HG03097 (cell line): ENCODE results near the gene CXCL10.
"Not testable (repeated sequence)": the region's sequence is repeated elsewhere in the genome, so short reads cannot be mapped to it uniquely, and the experiment has no call there.

Experiments used
- ATAC-seq: cut with Tn5 transposase; IDR thresholded peaks from one replicate; pipeline ENCODE4 v1.9.1; 2021; ENCODE audit not compliant: unreplicated experiment, low FRiP score

CXCL10 gene

GRCh38 chr4:76029300-76029699 is 6.0 kb upstream of the CXCL10 start:
- ATAC-seq = no peak

DNA sequence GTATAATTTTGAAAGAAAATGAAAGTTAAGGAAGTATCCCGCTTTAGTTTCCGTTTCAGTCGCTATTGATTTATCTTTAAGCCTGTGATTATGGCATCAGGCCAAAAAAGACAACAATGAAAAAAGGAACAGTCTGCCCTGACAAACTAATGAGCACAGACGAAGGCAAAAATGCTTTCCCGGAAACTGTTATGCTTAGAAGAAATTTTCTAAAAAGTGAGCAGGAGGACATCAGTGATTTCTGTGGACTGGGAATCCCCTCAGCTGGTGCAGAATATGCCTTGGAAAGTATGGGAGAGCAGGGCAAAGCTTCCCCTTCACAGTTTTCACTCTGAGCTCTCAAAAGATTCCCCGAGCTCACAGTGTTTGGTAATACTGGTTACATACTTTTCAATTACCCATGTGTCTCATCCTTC is 5.1 kb upstream of the CXCL10 start:
- ATAC-seq = no peak

- ATAC-seq = no peak
Measured at GRCh38 chr4:76024065-76024464, 768 bp upstream of the CXCL10 start.

DNA sequence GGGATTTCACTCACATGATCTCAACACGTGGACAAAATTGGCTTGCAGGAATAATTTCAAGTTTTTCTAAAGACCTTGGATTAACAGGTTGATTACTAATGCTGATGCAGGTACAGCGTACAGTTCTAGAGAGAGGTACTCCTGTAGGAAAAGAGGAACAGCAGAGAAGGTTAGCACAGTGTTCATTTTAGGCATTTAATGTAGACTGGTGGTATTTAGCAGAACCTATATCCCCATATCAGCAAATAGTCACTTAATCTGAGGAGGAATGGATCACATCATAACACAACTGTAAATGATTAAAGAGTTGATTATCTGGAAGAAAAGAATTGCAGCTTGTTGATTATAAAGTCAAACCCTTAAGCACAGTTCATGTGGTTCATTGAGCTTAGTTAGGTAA is 620 bp downstream of the CXCL10 start:
- no peak for ATAC-seq

DNA sequence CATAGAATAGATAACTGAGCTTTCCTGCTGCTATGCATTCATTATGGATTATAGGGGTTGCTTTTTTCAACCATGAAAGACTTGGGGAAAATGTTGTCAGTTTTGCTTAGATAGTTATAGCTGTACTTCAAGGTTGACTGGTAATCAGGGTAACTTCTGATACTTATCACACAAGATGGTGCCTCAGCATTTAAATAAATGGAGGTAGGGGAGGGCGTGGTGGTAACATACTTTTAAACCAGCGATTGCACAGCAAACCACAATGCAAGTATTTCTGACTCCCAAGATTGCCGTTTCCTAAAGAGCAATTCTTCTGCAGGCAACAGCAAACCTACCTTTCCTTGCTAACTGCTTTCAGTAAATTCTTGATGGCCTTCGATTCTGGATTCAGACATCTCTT is 1.3 kb downstream of the CXCL10 start:
- ATAC-seq = no peak

GRCh38 chr4:76017056-76017686 is 6.1 kb downstream of the CXCL10 start:
- ATAC-seq = no peak

- ATAC-seq = no peak
Measured at GRCh38 chr4:76016393-76016792, 6.9 kb downstream of the CXCL10 start.

- ATAC-seq = no peak
Measured at GRCh38 chr4:76013540-76013939, 9.8 kb downstream of the CXCL10 start.

GRCh38 chr4:76012388-76012801 is 10.9 kb downstream of the CXCL10 start:
- ATAC-seq = no peak

DNA sequence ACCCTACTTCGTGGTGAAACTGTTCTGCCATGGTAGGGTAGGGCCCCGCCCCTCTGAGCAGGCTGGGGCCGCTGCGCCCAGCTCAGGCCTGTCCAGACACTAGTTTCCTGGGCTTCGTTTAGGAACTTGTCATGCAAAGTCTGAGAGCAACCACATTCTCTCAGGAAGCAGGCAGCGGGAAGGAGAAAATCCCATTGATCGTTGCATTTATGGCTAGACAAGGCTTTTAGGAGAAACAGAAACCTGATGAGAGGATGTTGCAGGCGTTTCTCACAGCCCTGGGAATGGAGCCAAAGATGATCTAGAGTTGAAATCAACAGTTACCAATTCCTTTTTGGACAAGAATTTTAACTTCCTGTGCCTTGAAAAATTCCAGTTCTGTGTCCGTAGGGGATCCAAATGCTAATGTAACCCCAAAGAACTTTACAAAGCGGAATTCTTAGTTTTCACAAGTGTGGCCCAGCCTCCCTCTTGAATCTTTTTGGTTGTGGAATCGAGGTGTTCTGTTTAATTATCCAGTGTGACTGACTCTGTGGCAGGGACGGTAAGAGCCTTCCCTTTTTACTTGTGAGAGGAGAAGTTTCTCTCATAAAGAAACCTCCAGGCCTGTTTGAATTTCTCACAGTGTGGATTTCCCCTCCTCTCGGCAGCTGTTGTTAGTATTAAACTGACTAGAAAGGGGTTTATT is 11.5 kb downstream of the CXCL10 start:
- peak; percentile 52 for ATAC-seq

DNA sequence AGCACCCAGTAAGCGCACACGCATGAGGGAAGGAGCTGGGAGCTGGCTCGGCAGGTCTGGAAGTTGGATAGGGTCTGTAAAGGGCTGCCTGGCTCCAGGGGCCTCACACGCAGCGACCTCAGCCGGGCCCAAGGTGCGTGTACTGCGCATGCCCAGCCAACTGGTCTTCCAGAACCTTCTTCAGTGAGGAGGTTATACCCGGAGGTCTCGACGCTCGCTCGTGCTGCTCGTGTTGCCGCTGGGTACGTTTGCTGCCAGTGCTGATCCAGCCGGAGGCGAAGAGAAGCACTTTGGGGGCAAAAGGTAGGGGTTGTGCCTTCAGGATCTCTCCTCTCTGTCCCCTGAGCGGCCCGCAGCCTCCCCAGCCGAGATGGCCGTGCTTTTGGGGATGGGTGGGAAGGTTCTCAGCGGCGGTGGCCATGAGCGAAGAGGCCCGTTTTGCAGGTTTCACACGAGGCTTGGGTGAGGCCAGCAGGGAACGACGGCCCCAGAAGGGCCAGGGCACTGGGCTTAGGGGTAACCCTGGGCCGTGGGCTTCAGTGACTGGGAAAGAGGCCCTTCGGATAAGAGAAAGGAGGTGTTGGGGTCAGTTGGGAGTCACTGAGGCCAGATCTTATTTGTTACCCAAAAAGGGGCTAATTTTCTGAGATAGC is 12.2 kb downstream of the CXCL10 start:
- no peak for ATAC-seq

GRCh38 chr4:76010576-76010975 is 12.7 kb downstream of the CXCL10 start:
- ATAC-seq = no peak

- ATAC-seq = no peak
Measured at GRCh38 chr4:76009311-76009710, 14.0 kb downstream of the CXCL10 start.

DNA sequence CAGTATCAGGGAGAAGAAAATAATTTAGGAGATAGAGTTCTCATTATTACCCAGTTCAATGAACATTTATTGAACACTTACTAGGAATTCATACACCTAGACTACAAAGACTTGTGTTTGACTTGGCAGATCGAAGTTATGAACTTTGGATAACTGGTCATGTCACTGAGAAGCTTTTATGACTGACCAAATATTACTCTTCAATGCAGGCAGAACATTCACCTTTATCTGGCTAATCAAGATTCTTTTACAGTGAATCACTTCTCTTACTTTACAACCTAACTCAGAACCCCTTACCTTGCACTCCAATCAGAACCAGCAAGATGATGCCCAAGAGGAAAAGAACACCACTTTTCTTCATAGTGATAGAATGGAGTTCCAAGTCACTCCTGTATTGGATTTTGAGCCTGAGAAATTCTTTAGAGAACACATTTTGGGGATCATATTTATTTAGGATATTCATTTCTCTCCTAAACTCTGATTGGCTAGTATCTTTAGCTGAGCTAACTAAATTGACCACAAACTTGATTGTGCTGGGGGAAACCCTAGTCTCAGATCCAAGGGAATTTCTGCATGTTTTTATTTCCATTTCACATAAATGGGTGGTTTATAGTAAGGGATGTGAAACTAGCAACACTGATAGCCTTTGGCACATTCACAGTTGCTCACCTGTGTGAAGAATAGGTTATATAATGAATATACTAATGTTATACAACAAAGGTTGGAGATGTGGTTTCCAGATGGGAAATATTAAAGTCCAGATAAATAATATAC is 16.0 kb downstream of the CXCL10 start, which contains the start of gene CXCL9:
Gene CXCL9, minus strand, starts transcription at position 421 of the 774 bp plus-strand sequence. Its CDS starts 60 bp downstream, at position 361.
- ATAC-seq = no peak

GRCh38 chr4:76003620-76004019 is 19.7 kb downstream of the CXCL10 start:
- no peak for ATAC-seq

- no peak for ATAC-seq
Measured at GRCh38 chr4:76003035-76003434, 20.3 kb downstream of the CXCL10 start.

DNA sequence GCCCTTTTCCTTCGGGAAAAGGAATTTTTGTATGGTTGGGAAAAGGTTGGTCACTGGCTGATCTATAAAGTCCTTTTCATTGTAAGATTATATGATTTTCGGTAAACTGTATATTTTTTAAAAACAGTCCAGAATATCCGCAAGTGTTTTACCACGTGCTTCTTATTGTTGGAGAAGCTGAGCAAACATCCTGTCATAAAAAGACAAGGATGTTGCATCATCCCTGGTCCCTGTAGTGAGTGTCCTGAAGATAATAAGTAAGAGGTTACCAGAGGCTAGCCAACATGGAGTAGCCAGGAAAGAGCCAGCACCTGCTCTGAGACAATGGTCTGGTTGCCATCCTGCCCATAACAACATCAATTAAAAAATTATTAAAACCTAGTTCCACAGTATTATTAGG is 21.1 kb downstream of the CXCL10 start:
- no peak for ATAC-seq

DNA sequence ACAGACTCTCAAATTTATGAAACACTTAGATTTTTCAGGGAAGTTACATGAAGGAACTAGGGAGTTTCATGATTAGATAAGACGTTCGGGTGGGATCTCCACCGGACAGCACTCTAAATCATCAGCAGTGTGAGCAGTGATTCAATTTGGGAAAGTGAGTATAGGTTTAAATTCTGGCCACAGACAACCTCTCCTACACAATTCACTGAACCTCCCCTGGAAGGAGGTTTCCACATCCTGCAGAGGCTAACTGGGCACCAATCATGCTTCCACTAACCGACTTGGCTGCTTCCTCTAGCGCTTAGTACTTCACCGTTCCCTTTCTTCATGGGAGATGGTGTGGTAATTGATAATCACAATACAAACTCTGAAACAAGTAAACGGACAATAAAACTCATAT is 21.6 kb downstream of the CXCL10 start:
- ATAC-seq = no peak

GRCh38 chr4:76000279-76000678 is 23.0 kb downstream of the CXCL10 start:
- no peak for ATAC-seq

DNA sequence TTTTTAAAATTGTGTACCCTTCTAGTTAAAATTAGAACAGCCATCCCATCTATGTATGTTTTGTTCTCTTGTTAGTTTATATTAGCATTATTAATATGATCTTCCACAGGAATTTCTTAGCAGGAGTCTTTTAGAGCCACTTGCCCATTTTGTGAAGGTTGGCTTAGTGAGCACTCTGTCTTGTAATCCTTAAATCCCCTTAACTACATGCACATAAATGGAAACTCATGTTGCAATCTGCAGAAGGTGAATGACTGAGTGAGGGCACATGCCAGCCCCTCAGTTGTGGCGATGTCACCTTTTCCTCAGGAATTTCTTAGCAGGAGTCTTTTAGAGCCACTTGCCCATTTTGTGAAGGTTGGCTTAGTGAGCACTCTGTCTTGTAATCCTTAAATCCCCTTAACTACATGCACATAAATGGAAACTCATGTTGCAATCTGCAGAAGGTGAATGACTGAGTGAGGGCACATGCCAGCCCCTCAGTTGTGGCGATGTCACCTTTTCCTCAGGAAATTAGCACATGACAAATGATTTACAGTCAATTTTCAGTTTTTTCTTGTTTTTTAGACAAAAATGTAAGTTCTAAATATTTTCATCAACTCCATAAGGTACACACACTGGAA is 24.7 kb downstream of the CXCL10 start:
- ATAC-seq = not testable (repeated sequence)

DNA sequence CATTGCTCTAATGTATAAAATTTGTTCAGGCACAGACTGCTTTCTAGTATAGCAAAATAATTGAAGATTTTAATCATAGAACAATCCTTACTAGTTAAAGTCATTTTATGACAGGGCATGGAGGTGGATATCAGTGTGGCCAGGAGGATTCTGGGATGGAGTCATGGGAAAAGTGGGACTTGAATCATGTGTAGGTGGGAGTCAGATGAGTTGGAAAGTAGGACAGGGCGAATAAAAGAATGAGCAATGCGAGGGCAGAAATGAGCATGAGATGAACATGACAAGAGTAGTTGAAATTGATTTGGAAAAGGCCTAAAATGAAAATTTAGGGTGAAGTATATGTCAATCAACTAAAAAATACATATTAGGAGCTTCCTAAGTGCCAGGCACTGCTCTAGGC is 25.4 kb downstream of the CXCL10 start:
- ATAC-seq = no peak
